ENCODE results near the gene SLC12A2.

DNA sequence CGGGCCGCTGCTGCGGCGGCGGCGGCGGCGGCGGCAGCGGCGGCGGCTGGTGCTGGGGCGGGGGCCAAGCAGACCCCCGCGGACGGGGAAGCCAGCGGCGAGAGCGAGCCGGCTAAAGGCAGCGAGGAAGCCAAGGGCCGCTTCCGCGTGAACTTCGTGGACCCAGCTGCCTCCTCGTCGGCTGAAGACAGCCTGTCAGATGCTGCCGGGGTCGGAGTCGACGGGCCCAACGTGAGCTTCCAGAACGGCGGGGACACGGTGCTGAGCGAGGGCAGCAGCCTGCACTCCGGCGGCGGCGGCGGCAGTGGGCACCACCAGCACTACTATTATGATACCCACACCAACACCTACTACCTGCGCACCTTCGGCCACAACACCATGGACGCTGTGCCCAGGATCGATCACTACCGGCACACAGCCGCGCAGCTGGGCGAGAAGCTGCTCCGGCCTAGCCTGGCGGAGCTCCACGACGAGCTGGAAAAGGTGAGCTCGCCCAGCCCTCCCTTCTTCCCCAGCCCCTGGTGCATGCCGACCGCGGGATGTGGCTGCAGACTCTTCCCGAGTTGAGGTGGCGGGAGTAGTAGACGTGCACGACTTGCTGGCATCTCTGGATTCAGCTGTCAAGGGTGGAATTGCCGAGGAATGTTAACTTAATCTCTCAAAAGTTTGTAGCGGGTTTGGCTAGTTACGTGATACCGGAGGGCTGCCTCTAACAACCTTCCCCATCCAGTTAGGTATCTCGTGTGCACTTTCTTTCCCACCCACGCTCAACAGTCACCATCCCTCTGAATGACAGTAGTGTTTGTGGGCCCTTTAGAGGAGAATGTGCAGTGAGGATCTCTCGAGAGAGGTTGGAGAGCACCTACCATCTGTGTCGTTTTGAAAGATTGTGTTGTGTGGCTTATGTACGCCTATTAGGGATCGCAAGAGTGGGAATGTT is 932 bp downstream of the SLC12A2 start:
- TF ChIP-seq, protein P1, sequence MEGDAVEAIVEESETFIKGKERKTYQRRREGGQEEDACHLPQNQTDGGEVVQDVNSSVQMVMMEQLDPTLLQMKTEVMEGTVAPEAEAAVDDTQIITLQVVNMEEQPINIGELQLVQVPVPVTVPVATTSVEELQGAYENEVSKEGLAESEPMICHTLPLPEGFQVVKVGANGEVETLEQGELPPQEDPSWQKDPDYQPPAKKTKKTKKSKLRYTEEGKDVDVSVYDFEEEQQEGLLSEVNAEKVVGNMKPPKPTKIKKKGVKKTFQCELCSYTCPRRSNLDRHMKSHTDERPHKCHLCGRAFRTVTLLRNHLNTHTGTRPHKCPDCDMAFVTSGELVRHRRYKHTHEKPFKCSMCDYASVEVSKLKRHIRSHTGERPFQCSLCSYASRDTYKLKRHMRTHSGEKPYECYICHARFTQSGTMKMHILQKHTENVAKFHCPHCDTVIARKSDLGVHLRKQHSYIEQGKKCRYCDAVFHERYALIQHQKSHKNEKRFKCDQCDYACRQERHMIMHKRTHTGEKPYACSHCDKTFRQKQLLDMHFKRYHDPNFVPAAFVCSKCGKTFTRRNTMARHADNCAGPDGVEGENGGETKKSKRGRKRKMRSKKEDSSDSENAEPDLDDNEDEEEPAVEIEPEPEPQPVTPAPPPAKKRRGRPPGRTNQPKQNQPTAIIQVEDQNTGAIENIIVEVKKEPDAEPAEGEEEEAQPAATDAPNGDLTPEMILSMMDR (IDR thresholded peaks at IDR 0.05; ENCODE audit: borderline replicate concordance, extremely low read depth, low read length, poor library complexity, severe bottlenecking) = no peak
- no peak for TF ChIP-seq EZH2 (IDR thresholded peaks at IDR 0.05; ENCODE audit: borderline replicate concordance, low read depth, low read length, severe bottlenecking)
